ENCODE results near the gene IL31. TPM values are rescaled to one million over a fixed set of nuclear protein-coding genes. Genes with fewer than 3 reads are reported as not detected.

Gene IL31
- total and polyA plus RNA-seq, 8 donors = not detected

GRCh38 chr12:122126713-122127597 lies 47.1 kb downstream of the IL31 start:
- Histone ChIP-seq H3K4me1 (peaks cover 35 to 57% (median 50%) of the 10 kb centered on the region in 4 donors), H3K27me3 (no peaks in the 10 kb centered on the region), H3K4me3 (no peak overlapping the region), H3K9me3 (no peaks in the 10 kb centered on the region), H3K36me3 (peaks cover 35 to 53% (median 50%) of the 10 kb centered on the region in 4 donors), H3K27ac (peak overlapping the region in 1 of 5 donors; percentile 34)
- WGBS, 5 donors = 67 to 84% (median 83%) methylated on average over 10 to 15 of the region's 15 CpGs
- peak in 1 of 2 donors; percentile 40 for DNase-seq
- TF ChIP-seq CTCF (IDR thresholded peaks at IDR 0.05) = peak in 1 of 7 experiments; percentile 15
- TF ChIP-seq EP300 (IDR thresholded peaks at IDR 0.05) = no peak
- intact Hi-C loops (cut with DNase I; ENCODE audit: low total_unique reads) = loop anchor here (5.0 kb wide), 1 partner anchor 75 kb away; no protein-coding TSS in a partner anchor

GRCh38 chr12:122126342-122126635 lies 47.7 kb downstream of the IL31 start:
- Histone ChIP-seq H3K4me1 (peaks cover 35 to 64% (median 56%) of the 10 kb centered on the region in 4 donors), H3K27ac (peak overlapping the region in 1 of 5 donors; percentile 25)

GRCh38 chr12:122125452-122126341 lies 48.3 kb downstream of the IL31 start:
- DNase-seq = no peak
- WGBS, 5 donors = 50 to 64% (median 55%) methylated on average over 11 to 13 of the region's 13 CpGs
- H3K27ac ChIP-seq = peak overlapping the region in 2 of 5 donors; percentile 14 to 25
- no peaks in the 10 kb centered on the region for H3K27me3 ChIP-seq
- no peaks in the 10 kb centered on the region for H3K9me3 ChIP-seq
- no peak overlapping the region for H3K4me3 ChIP-seq
- TF ChIP-seq CTCF (IDR thresholded peaks at IDR 0.05) (no peak), EP300 (IDR thresholded peaks at IDR 0.05) (no peak), POLR2A (IDR thresholded peaks at IDR 0.05) (no peak), POLR2AphosphoS5 (IDR thresholded peaks at IDR 0.05) (no peak)
- intact Hi-C loops (cut with DNase I; ENCODE audit: low total_unique reads) = loop anchor here (5.0 kb wide), 1 partner anchor 73 kb away; no protein-coding TSS in a partner anchor
- peaks cover 35 to 65% (median 60%) of the 10 kb centered on the region in 4 donors for H3K4me1 ChIP-seq
- peaks cover 34 to 40% (median 38%) of the 10 kb centered on the region in 4 donors for H3K36me3 ChIP-seq

More at GRCh38 chr12:122126342-122126635, 47.7 kb downstream of the IL31 start:
- intact Hi-C loops (cut with DNase I; ENCODE audit: low total_unique reads) = loop anchor here (5.0 kb wide), 1 partner anchor 74 kb away; no protein-coding TSS in a partner anchor
- Histone ChIP-seq H3K36me3 (peaks cover 34 to 46% (median 44%) of the 10 kb centered on the region in 4 donors), H3K4me3 (no peak overlapping the region), H3K27me3 (no peaks in the 10 kb centered on the region), H3K9me3 (no peaks in the 10 kb centered on the region)
- no peak for DNase-seq
- WGBS, 5 donors = 64 to 82% (median 74%) methylated on average over 7 of the region's 7 CpGs
- no peak for TF ChIP-seq POLR2AphosphoS5 (IDR thresholded peaks at IDR 0.05)
- TF ChIP-seq POLR2A (IDR thresholded peaks at IDR 0.05) = no peak
- TF ChIP-seq CTCF (IDR thresholded peaks at IDR 0.05) = no peak
- no peak for TF ChIP-seq EP300 (IDR thresholded peaks at IDR 0.05)

GRCh38 chr12:122124370-122124769 lies 49.7 kb downstream of the IL31 start:
- H3K36me3 ChIP-seq = peaks cover 21 to 27% (median 24%) of the 10 kb centered on the region in 4 donors
- WGBS, 5 donors = 39 to 79% (median 69%) methylated on average over 6 to 14 of the region's 14 CpGs
- H3K4me3 ChIP-seq = no peak overlapping the region
- DNase-seq = no peak
- H3K27me3 ChIP-seq = no peaks in the 10 kb centered on the region
- peaks cover 35 to 77% (median 66%) of the 10 kb centered on the region in 4 donors for H3K4me1 ChIP-seq
- no peak for TF ChIP-seq EP300 (IDR thresholded peaks at IDR 0.05)
- no peak for TF ChIP-seq CTCF (IDR thresholded peaks at IDR 0.05)
- TF ChIP-seq POLR2A (IDR thresholded peaks at IDR 0.05) = no peak
- no peak for TF ChIP-seq POLR2AphosphoS5 (IDR thresholded peaks at IDR 0.05)
- H3K9me3 ChIP-seq = no peaks in the 10 kb centered on the region
- peak overlapping the region in 1 of 5 donors; percentile 25 for H3K27ac ChIP-seq
- intact Hi-C loops (cut with DNase I; ENCODE audit: low total_unique reads) = no loop called here

All from stomach (tissue), 9 donors.